Limb (tissue), 2 donors: Measurements from ENCODE around the gene C2CD4D.
"Not testable (repeated sequence)": the region's sequence is repeated elsewhere in the genome, so short reads cannot be mapped to it uniquely, and the experiment has no call there.

Experiments used
- DNase-seq, 2 donors: peaks; one replicate each; pipeline ENCODE4 v3.0.0-alpha.2; 2016; ENCODE audit errors: extremely low spot score in 2 of 2

The C2CD4D gene

GRCh38 chr1:151839457-151840403 lies at the start of gene C2CD4D:
TSS of gene C2CD4D (minus strand) at chr1:151839820. CDS start at chr1:151838989, 831 bp downstream.
- DNase-seq: peak in 1 of 2 donors; percentile 80

GRCh38 chr1:151888972-151889570 lies 49.5 kb upstream of the C2CD4D start:
- no peak for DNase-seq

GRCh38 chr1:151887028-151887427 lies 47.4 kb upstream of the C2CD4D start:
- DNase-seq: no peak

- DNase-seq: no peak
Measured at GRCh38 chr1:151885479-151885878, 45.9 kb upstream of the C2CD4D start.

- DNase-seq: not testable (repeated sequence)
Measured at GRCh38 chr1:151884879-151885278, 45.3 kb upstream of the C2CD4D start.

GRCh38 chr1:151884445-151884844 lies 44.8 kb upstream of the C2CD4D start:
- DNase-seq: not testable (repeated sequence)

GRCh38 chr1:151883898-151884297 lies 44.3 kb upstream of the C2CD4D start:
- DNase-seq: not testable (repeated sequence)

- DNase-seq: not testable (repeated sequence)
Measured at GRCh38 chr1:151882918-151883317, 43.3 kb upstream of the C2CD4D start.

- DNase-seq: no peak
Measured at GRCh38 chr1:151882466-151882865, 42.8 kb upstream of the C2CD4D start.

GRCh38 chr1:151881479-151881878 lies 41.9 kb upstream of the C2CD4D start:
- DNase-seq: no peak

GRCh38 chr1:151875419-151876097 lies 35.9 kb upstream of the C2CD4D start:
- no peak for DNase-seq

GRCh38 chr1:151872776-151873175 lies 33.2 kb upstream of the C2CD4D start:
- not testable (repeated sequence) for DNase-seq

- peak in 1 of 2 donors; percentile 23 for DNase-seq
Measured at GRCh38 chr1:151871284-151872030, 31.8 kb upstream of the C2CD4D start.

GRCh38 chr1:151868486-151868885 lies 28.9 kb upstream of the C2CD4D start:
- no peak for DNase-seq

- no peak for DNase-seq
Measured at GRCh38 chr1:151867765-151868411, 28.3 kb upstream of the C2CD4D start.

GRCh38 chr1:151867321-151867720 lies 27.7 kb upstream of the C2CD4D start:
- no peak for DNase-seq

- no peak for DNase-seq
Measured at GRCh38 chr1:151864411-151864810, 24.8 kb upstream of the C2CD4D start.

- no peak for DNase-seq
Measured at GRCh38 chr1:151862604-151863003, 23.0 kb upstream of the C2CD4D start.

GRCh38 chr1:151860504-151861187 lies 21.0 kb upstream of the C2CD4D start:
- DNase-seq: no peak

GRCh38 chr1:151859891-151860293 lies 20.3 kb upstream of the C2CD4D start:
- DNase-seq: no peak
